ENCODE measurements around the gene DAZAP1. TPM values are rescaled to one million over a fixed set of nuclear protein-coding genes. Genes with fewer than 3 reads are reported as not detected.

The DAZAP1 gene
- total RNA-seq, 4 donors from 2014 or later = 28.6 to 60.5 (median 48.2) TPM

DNA sequence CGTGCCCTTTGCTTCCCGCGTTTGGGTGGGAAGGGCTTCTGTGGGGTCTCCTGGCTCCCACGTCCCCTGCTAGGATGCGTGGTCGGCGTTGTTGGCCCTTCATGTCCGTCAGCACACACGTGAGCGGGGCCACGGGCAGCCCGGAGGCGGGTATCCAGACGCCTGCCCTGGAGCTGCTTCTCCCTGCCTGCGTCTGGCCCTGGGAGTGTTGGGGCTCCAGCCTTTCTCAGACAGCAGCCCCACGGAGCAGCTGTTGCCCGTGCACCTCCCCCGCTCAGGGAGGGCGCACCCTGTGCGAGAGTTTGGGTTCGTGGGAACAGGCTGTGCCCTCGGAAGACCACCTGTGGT is 14.5 kb downstream of the DAZAP1 start:
- WGBS, 2 donors = 86 to 88% methylated on average over 12 to 22 of the region's 22 CpGs
- no peak for DNase-seq (ENCODE audit: low spot score in 2 of 2)
- intact Hi-C loops (cut with DNase I; ENCODE audit: low total_unique reads) = no loop called here
- TF ChIP-seq POLR2A (IDR thresholded peaks at IDR 0.05) (no peak), CTCF (IDR thresholded peaks at IDR 0.05) (no peak)
- no peak overlapping the region for H3K4me3 ChIP-seq (ENCODE audit: low read depth, poor library complexity, severe bottlenecking)

DNA sequence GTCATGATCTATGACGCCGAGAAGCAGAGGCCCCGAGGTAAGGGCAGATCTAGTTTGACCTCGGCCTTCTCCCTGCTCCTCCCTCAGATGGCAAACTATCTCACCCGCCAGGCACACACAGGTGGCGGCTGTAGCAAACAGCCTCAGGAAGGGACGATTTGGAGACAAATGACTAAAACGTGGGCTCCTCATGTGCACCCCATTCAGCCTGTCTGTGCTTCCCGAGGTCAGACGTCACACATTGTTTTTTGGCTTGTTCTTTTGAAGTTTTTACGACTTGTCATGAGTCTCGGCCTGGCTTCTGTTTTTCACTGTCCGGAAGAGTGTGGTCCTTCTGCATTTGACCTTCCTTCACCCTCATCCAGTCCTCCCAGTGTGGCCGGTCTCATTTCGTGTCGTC is 15.0 kb downstream of the DAZAP1 start:
- intact Hi-C loops (cut with DNase I; ENCODE audit: low total_unique reads) = no loop called here
- no peak for DNase-seq (ENCODE audit: low spot score in 2 of 2)
- WGBS, 2 donors = 67 to 70% methylated on average over 16 of the region's 16 CpGs
- TF ChIP-seq POLR2A (IDR thresholded peaks at IDR 0.05) = no peak
- TF ChIP-seq CTCF (IDR thresholded peaks at IDR 0.05) = no peak
- no peak overlapping the region for H3K4me3 ChIP-seq (ENCODE audit: low read depth, poor library complexity, severe bottlenecking)

DNA sequence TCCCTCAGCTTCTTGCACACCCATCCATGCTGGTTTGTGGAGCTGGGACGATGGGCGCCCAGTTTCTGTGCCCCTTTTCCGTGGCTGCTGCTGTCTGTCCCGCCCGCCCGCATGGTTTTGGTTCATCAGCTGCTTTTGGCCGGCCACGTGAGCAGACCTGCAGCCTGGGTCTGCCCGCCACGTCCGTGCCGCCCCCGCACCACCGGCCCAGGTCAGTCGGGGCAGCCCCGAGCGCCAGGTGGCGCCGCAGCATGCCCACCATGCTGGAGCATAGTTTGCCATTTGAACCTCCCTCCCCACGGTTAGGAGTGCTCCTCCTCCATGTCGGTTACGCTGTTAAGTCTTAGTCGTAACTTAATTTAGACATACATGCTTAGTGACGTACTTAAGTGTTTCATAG is 15.6 kb downstream of the DAZAP1 start:
- no peak overlapping the region for H3K4me3 ChIP-seq (ENCODE audit: low read depth, poor library complexity, severe bottlenecking)
- TF ChIP-seq CTCF (IDR thresholded peaks at IDR 0.05) = no peak
- no peak for DNase-seq (ENCODE audit: low spot score in 2 of 2)
- intact Hi-C loops (cut with DNase I; ENCODE audit: low total_unique reads) = no loop called here
- 93 to 95% methylated on average over 19 to 24 of the region's 24 CpGs for WGBS, 2 donors

DNA sequence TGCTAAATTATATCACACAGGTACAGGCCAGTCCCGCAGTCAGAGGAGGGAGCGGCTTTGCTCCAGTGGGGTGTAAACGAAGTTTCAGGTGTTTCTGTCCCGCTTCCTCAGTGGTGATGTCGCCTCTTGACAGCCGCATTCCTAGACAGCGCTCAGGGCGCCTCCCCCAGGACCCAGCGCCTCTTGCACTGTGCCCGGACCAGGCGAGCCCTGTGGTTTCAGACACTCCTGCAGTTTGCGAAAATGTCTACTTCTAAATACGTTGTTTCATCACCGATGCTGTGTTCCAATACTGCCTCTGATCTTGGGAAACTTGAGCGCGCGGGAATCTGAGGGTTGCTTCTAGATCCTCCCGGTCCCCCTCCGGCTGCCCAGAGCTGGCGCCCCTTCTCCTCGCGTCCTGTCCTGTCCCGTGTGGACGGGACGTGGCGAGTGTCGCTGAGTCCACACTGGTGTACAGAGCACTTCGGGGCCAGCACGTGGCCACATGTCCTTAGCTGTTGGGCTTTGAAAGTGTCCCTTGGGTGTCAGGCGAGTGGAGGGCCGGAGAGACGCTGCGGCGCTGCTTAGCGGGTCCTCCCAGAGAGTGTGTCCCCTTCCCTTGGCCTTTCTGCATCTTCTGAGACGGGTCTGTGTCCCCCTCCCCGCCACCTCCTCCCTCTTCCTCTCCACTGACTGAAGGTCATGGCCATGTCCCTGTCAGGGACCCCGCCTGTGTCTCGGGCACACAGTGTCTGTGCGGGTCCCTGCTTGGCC is 16.2 kb downstream of the DAZAP1 start:
- no peak overlapping the region for H3K4me3 ChIP-seq (ENCODE audit: low read depth, poor library complexity, severe bottlenecking)
- intact Hi-C loops (cut with DNase I; ENCODE audit: low total_unique reads) = no loop called here
- TF ChIP-seq POLR2A (IDR thresholded peaks at IDR 0.05) (no peak), CTCF (IDR thresholded peaks at IDR 0.05) (no peak)
- 92% methylated on average over 40 of the region's 40 CpGs for WGBS, 2 donors
- DNase-seq (ENCODE audit: low spot score in 2 of 2) = no peak

DNA sequence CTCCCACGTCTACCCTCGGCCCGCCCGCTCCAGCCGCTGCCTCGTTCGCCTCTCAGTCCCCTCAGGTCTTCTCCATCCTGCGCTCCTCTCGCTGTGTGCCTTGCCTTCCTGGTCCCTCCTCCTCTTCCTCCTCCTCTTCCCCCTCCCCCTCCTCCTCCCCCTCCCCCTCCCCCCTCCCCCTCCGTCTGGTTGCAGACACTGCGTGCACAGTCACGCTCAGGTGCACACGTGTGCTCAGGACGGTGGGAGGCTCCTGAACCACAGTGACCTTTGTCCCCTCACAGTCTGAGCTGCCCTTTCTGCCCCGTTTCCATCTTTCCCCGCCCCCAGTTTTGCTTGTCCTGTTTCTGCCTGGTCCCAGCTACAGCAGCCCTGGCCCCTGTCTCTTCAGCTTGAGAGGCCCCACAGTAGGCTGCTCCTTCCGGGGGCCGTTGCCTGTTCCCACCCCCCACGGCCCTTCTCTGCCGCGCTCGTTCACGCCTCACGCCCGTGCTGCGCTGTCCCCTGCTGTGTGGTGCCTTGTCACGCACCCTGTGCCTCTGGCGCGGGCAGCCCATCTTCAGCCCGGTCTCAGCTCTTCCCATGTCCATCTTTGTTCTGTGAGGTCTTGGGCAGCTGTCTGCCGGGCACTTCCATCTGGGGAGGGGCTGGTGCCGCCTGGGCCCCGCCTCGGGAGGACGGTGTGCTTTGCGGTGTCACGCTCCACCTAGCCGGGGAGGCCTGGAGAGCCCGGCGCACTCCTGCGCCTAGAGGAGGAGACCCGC is 17.0 kb downstream of the DAZAP1 start:
- no peak for TF ChIP-seq POLR2A (IDR thresholded peaks at IDR 0.05)
- H3K4me3 ChIP-seq (ENCODE audit: low read depth, poor library complexity, severe bottlenecking) = no peak overlapping the region
- no peak for DNase-seq (ENCODE audit: low spot score in 2 of 2)
- 62 to 72% methylated on average over 41 to 42 of the region's 42 CpGs for WGBS, 2 donors
- intact Hi-C loops (cut with DNase I; ENCODE audit: low total_unique reads) = no loop called here

GRCh38 chr19:1425102-1425837 is 17.9 kb downstream of the DAZAP1 start:
- no peak overlapping the region for H3K4me3 ChIP-seq (ENCODE audit: low read depth, poor library complexity, severe bottlenecking)
- TF ChIP-seq POLR2A (IDR thresholded peaks at IDR 0.05) (no peak), CTCF (IDR thresholded peaks at IDR 0.05) (no peak)
- 58 to 69% methylated on average over 27 to 33 of the region's 33 CpGs for WGBS, 2 donors
- intact Hi-C loops (cut with DNase I; ENCODE audit: low total_unique reads) = no loop called here
- DNase-seq (ENCODE audit: low spot score in 2 of 2) = no peak

All from lower leg skin (tissue), 4 donors.